ENCODE results near the gene LENG9.

The LENG9 gene

DNA sequence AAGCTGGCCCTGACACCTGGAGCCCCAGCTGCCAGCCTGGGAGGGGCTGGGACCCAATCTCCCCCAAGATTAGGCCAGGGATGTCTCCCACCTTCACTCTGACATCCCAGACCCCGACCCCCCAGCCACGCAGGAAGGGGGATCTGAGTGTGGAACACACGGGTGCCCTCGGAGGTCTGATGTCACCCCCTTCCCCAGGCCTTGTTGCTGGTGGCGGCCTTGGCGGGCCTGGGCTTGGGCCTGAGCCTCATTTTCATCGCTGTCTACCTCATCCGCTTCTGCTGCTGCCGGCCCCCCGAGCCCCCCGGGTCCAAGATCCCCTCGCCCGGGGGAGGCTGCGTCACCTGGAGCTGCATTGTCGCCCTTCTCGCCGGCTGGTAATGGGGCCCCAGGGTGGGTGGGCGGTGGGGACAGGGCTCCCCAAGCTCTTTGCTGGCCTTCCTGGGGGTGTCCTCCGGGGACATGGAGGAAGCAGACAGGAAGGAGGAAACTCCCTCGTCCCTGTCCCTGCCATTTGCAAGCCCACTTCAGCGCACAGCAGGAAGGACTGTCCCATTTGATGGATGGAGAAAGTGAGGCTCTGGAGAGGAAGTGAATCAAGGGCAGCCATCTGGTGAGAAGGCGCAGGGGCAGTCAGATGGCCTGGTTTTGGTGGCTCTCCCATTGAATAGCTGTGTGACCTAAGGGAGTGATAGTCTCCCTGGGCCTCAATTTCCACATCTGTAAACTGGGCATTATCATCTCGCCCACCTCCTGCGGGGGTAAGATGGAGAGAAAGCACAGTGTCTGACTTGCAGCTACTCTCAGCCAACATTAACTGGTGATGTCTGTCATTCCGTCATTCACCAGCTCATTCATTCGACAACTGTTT lies 44.4 kb downstream of the LENG9 start:
- H3K4me3 ChIP-seq (replicated peaks in 1 of 2; ENCODE audit: low read depth in 2 of 2, low read length in 2 of 2), result no peak overlapping the region
- TF ChIP-seq, protein P1, sequence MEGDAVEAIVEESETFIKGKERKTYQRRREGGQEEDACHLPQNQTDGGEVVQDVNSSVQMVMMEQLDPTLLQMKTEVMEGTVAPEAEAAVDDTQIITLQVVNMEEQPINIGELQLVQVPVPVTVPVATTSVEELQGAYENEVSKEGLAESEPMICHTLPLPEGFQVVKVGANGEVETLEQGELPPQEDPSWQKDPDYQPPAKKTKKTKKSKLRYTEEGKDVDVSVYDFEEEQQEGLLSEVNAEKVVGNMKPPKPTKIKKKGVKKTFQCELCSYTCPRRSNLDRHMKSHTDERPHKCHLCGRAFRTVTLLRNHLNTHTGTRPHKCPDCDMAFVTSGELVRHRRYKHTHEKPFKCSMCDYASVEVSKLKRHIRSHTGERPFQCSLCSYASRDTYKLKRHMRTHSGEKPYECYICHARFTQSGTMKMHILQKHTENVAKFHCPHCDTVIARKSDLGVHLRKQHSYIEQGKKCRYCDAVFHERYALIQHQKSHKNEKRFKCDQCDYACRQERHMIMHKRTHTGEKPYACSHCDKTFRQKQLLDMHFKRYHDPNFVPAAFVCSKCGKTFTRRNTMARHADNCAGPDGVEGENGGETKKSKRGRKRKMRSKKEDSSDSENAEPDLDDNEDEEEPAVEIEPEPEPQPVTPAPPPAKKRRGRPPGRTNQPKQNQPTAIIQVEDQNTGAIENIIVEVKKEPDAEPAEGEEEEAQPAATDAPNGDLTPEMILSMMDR (IDR thresholded peaks at IDR 0.05; ENCODE audit: low read depth, low read length), result no peak
- DNase-seq (ENCODE audit: low read depth in 2 of 2), result no peak

- DNase-seq (ENCODE audit: low read depth in 2 of 2), result peak; percentile 49 to 52
- TF ChIP-seq, protein P1 (IDR thresholded peaks at IDR 0.05; ENCODE audit: low read depth, low read length), result no peak
- H3K4me3 ChIP-seq (replicated peaks in 1 of 2; ENCODE audit: low read depth in 2 of 2, low read length in 2 of 2), result no peak overlapping the region
Observed at GRCh38 chr19:54418030-54418929, 45.3 kb downstream of the LENG9 start.

GRCh38 chr19:54416695-54417491 lies 46.7 kb downstream of the LENG9 start:
- H3K4me3 ChIP-seq (replicated peaks in 1 of 2; ENCODE audit: low read depth in 2 of 2, low read length in 2 of 2), result no peak overlapping the region
- DNase-seq (ENCODE audit: low read depth in 2 of 2), result no peak
- TF ChIP-seq, protein P1 (IDR thresholded peaks at IDR 0.05; ENCODE audit: low read depth, low read length), result no peak

DNA sequence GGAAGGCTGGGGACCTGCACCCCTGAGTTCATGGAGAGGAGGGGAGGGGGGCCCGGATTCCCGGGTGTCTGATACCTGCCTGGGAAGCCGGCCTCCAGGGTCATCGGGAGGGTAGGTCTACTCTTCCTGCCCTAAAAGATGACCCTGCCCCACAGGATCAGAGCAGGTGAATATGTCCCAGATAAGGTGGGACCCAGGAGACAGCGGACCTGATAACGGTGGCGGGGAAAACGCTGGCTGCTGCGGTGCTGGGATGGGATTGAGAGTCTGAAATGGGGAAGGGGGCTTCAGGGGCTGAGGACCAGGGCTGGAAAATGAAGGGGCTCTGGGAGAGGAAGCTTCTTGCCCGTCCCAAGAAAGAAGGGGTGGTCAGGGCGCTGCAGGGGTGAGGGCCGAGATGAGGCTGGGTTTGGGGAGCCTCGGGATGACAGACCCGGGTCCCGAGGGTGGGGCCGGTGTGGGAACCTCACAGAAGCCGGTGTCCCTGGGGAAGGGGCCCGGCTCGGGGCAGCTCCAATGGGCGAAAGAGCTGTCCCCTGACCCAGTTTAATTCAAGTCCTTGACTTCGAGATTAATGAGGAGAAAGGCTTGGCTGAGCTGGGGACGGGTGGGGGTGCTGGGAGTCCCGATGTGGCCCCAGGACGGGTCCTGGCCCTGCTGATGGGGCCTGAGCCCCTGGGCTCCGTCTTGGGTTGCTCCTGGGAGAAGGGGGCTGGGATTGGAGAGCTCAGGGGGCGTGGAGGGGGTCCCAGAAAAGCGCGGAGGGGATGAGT lies 47.5 kb downstream of the LENG9 start:
- TF ChIP-seq, protein P1 (IDR thresholded peaks at IDR 0.05; ENCODE audit: low read depth, low read length), result no peak
- no peak for DNase-seq (ENCODE audit: low read depth in 2 of 2)
- no peak overlapping the region for H3K4me3 ChIP-seq (replicated peaks in 1 of 2; ENCODE audit: low read depth in 2 of 2, low read length in 2 of 2)

GRCh38 chr19:54415208-54415900 lies 48.2 kb downstream of the LENG9 start, which contains the start of gene TTYH1:
Gene TTYH1, plus strand, starts transcription at chr19:54415464. Its CDS starts 89 bp downstream, at chr19:54415553.
- TF ChIP-seq, protein P1 (IDR thresholded peaks at IDR 0.05; ENCODE audit: low read depth, low read length), result no peak
- H3K4me3 ChIP-seq (replicated peaks in 1 of 2; ENCODE audit: low read depth in 2 of 2, low read length in 2 of 2), result no peak within 1 kb of the TSS
- no peak for DNase-seq (ENCODE audit: low read depth in 2 of 2)
